Left lung (tissue), 10 donors: ENCODE data around the gene GRIK2. TPM values are rescaled to one million over a fixed set of nuclear protein-coding genes. Genes with fewer than 3 reads are reported as not detected.

Source experiments
- ATAC-seq: fragments of 200-7000 bp; cut with Tn5 transposase; one replicate; pipeline ENCODE4 v1.9.1; 2020; ENCODE audit warnings: moderate library complexity
- DNase-seq, 4 donors: peaks; one replicate each; pipeline ENCODE4 v3.0.0-alpha.2; 2013 to 2020
- H3K27ac ChIP-seq, 2 donors: fragments of 200-600 bp; sonication (generic) in 1 of 2; one replicate each; pipeline versions ENCODE4 v1.5.0 to v1.8.0; 2020 to 2021
- H3K27me3 ChIP-seq, 2 donors: fragments of 200-600 bp; sonication (generic) in 1 of 2; one replicate each; pipeline versions ENCODE4 v1.5.0 to v1.8.0; 2020 to 2021
- H3K36me3 ChIP-seq, 2 donors: fragments of 200-600 bp; sonication (generic) in 1 of 2; one replicate each; pipeline versions ENCODE4 v1.5.0 to v1.8.0; 2020 to 2021
- H3K4me1 ChIP-seq, 2 donors: fragments of 200-600 bp; one replicate each; pipeline ENCODE4 v1.8.0; 2021
- H3K4me3 ChIP-seq, 2 donors: fragments of 200-600 bp; sonication (generic) in 1 of 2; one replicate each; pipeline versions ENCODE4 v1.5.0 to v1.8.0; 2020 to 2021; ENCODE audit warnings: mild to moderate bottlenecking in 1 of 2
- H3K9me3 ChIP-seq, 2 donors: fragments of 200-600 bp; sonication (generic) in 1 of 2; one replicate each; pipeline versions ENCODE4 v1.5.0 to v1.8.0; 2020 to 2021
- intact Hi-C, 2 donors: fragments of 100-400 bp; cut with DNase I; formaldehyde crosslinking; loops; one replicate each; pipeline versions ENCODE4 v1.11.2 to v1.14.2; 2022
- polyA plus RNA-seq, 6 donors: library from polyadenylated mRNA; unstranded; fragments of 120-200 nt; gene quantifications; one replicate each; pipeline ENCODE4 v1.2.1, GENCODE V29; 2013; ENCODE audit not compliant: insufficient read length in 6 of 6
- total RNA-seq, 2 donors: library from RNA; stranded (reverse); fragmentation: NEBNext Ultra II Directional; extraction: Animal tissue kit (Norgen Biotek cat#: 25700); gene quantifications; one replicate each; pipeline ENCODE4 v1.2.1, GENCODE V29; 2021
- TF ChIP-seq, protein P1 (sequence below), 2 donors: fragments of 200-600 bp; sonication (generic) in 1 of 2; IDR thresholded peaks; one replicate each; pipeline versions ENCODE4 v1.5.0 to v1.8.0; 2021; ENCODE audit warnings: antibody characterized with exemption in 2 of 2
- donor health status: DM: no; HTN: yes; CAD: no.
- donor health status: DM: no; HTN: no; CAD: no.

GRIK2 gene
- total and polyA plus RNA-seq, 8 donors: 0.24 to 0.98 (median 0.67) TPM

DNA sequence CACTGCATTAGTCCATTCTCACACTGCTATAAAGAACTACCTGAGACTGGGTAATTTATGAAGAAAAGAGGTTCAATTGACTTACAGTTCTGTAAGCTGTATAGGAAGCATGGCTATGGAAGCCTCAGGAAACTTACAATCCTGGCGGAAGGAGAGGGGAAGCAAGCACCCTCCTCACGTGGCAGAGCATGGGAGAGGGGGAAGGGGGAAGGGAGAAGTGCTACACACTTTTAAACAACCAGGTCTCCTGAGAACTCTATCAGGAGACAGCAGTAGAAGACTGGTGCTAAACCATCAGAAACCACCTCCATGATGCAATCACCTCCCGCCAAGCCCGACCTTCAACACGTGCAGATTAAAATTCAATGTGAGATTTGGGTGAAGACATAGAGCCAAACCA lies 494.0 kb downstream of the GRIK2 start:
- Histone ChIP-seq H3K36me3 (no peaks in the 10 kb centered on the region), H3K27ac (no peak overlapping the region), H3K4me3 (no peak overlapping the region), H3K27me3 (no peaks in the 10 kb centered on the region), H3K4me1 (no peaks in the 10 kb centered on the region), H3K9me3 (no peaks in the 10 kb centered on the region)
- TF ChIP-seq, protein P1, sequence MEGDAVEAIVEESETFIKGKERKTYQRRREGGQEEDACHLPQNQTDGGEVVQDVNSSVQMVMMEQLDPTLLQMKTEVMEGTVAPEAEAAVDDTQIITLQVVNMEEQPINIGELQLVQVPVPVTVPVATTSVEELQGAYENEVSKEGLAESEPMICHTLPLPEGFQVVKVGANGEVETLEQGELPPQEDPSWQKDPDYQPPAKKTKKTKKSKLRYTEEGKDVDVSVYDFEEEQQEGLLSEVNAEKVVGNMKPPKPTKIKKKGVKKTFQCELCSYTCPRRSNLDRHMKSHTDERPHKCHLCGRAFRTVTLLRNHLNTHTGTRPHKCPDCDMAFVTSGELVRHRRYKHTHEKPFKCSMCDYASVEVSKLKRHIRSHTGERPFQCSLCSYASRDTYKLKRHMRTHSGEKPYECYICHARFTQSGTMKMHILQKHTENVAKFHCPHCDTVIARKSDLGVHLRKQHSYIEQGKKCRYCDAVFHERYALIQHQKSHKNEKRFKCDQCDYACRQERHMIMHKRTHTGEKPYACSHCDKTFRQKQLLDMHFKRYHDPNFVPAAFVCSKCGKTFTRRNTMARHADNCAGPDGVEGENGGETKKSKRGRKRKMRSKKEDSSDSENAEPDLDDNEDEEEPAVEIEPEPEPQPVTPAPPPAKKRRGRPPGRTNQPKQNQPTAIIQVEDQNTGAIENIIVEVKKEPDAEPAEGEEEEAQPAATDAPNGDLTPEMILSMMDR (IDR thresholded peaks at IDR 0.05): no peak
- DNase-seq (no peak), ATAC-seq (no peak)
- intact Hi-C loops: no loop called here

DNA sequence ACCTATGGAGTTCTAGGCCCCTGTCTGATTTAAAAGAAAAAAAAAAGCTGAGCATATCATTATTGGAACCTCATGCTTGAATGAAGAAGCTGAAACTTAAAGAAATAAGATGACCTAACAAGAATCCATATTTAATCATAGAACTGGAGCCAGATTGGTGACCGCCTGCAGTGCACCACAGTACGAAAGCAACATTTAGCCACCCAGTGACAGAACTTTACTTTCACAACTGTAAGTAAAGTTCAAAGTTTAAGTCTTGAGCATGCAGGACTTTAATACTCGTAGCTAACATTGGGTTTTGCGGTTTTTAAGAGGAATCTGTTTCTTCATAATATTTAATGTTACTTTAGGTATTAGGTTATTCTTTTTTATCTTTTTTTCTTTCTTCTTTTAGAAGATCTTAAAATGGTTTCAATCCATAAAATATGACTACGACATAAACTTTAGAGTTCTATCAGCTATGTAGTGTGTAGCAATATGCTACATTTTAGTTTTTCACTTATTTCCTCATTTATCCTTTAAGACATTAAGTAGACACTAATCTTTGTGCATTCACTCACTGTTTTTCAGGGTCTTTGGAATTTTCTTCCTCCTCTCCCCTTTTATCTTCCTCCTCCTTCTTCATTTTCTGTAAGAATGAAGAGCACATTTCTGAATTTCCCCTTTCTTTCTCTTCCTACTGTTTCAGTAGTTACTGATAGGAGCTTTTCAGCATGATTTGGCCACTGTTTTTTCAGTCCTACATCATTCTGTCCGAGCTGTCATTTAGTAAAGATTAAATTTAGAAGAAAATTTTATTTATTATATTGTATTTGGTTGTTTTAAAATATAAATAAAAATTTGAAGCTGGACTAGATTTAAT lies 514.1 kb downstream of the GRIK2 start:
- TF ChIP-seq, protein P1 (IDR thresholded peaks at IDR 0.05): no peak
- Histone ChIP-seq H3K4me1 (no peaks in the 10 kb centered on the region), H3K36me3 (no peaks in the 10 kb centered on the region), H3K27me3 (no peaks in the 10 kb centered on the region), H3K9me3 (no peaks in the 10 kb centered on the region), H3K27ac (no peak overlapping the region), H3K4me3 (no peak overlapping the region)
- no peak for DNase-seq
- intact Hi-C loops: no loop called here
- ATAC-seq: no peak

DNA sequence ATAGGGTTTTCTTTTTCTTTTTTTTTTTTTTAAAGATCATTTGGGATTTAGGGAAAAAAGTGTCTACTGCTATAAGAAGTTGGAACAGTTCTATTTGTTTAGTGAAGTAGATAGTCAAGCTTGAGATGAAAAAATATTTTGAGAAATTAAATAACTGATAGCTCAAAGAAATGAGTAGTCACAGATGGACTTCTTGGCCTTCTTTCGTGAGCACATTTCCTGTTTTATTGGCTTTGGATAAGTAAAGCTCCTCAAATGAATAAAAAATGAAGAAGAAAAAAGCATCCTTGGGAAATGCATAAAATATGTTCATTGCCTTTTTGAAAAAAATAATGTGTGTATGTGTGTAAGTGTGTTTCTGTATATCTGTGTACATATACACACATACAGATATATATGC lies 515.9 kb downstream of the GRIK2 start:
- Histone ChIP-seq H3K27ac (no peak overlapping the region), H3K36me3 (no peaks in the 10 kb centered on the region), H3K4me1 (no peaks in the 10 kb centered on the region), H3K27me3 (no peaks in the 10 kb centered on the region), H3K4me3 (no peak overlapping the region), H3K9me3 (no peaks in the 10 kb centered on the region)
- intact Hi-C loops: no loop called here
- TF ChIP-seq, protein P1 (IDR thresholded peaks at IDR 0.05): no peak
- DNase-seq: peak in 2 of 4 donors; percentile 1 to 5
- ATAC-seq: no peak

DNA sequence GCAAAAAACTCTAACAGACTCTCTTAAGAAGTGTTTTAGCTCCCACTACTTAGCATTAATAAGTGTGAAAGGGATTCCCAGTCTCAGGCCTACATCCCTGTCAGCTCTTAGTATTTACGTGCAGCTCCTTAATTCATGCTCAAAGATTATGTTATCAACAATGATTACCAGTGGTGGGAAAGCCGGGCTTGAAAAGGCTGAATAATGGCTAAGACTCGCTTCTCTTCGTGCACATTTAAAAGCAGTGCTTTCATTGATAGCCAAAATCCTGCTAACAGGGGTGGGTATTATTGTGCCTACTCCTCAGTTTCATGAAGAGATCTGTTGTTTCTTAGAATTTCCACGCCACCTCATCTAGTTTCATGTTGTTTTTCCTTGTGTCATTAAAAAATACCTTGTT lies 518.8 kb downstream of the GRIK2 start:
- Histone ChIP-seq H3K27me3 (no peaks in the 10 kb centered on the region), H3K36me3 (no peaks in the 10 kb centered on the region), H3K9me3 (no peaks in the 10 kb centered on the region), H3K4me3 (no peak overlapping the region), H3K4me1 (no peaks in the 10 kb centered on the region), H3K27ac (no peak overlapping the region)
- DNase-seq: no peak
- ATAC-seq: no peak
- intact Hi-C loops: no loop called here
- TF ChIP-seq, protein P1 (IDR thresholded peaks at IDR 0.05): no peak

DNA sequence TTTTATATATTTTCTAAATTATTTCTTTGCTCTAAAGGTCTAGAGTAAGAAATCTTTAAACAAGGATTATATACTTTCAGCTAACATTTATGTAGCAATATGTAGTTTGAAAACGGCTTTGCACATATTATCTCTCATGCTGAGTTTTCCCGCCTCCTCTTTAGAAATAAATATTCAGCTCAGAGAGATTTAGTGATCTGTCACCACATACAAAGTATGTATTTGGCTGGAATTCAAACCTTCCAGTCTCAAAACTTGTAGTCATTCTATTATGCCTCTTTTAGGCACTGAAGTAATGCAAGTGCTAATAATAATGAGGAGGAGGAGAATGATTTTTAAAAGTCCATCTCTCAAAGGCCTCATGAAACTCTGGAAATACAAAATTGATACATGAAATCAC lies 525.0 kb downstream of the GRIK2 start:
- Histone ChIP-seq H3K36me3 (no peaks in the 10 kb centered on the region), H3K4me3 (no peak overlapping the region), H3K9me3 (no peaks in the 10 kb centered on the region), H3K27me3 (no peaks in the 10 kb centered on the region), H3K27ac (no peak overlapping the region), H3K4me1 (no peaks in the 10 kb centered on the region)
- TF ChIP-seq, protein P1 (IDR thresholded peaks at IDR 0.05): no peak
- intact Hi-C loops: no loop called here
- no peak for ATAC-seq
- DNase-seq: no peak
